HG02938 (cell line): ENCODE results near the gene CALM3.
"Not testable (repeated sequence)": the region's sequence is repeated elsewhere in the genome, so short reads cannot be mapped to it uniquely, and the experiment has no call there.

Experiments used
- ATAC-seq: cut with Tn5 transposase; IDR thresholded peaks from one replicate; pipeline ENCODE4 v1.9.1; 2021; ENCODE audit warnings: mild to moderate bottlenecking, moderate library complexity; ENCODE audit not compliant: unreplicated experiment

The CALM3 gene

DNA sequence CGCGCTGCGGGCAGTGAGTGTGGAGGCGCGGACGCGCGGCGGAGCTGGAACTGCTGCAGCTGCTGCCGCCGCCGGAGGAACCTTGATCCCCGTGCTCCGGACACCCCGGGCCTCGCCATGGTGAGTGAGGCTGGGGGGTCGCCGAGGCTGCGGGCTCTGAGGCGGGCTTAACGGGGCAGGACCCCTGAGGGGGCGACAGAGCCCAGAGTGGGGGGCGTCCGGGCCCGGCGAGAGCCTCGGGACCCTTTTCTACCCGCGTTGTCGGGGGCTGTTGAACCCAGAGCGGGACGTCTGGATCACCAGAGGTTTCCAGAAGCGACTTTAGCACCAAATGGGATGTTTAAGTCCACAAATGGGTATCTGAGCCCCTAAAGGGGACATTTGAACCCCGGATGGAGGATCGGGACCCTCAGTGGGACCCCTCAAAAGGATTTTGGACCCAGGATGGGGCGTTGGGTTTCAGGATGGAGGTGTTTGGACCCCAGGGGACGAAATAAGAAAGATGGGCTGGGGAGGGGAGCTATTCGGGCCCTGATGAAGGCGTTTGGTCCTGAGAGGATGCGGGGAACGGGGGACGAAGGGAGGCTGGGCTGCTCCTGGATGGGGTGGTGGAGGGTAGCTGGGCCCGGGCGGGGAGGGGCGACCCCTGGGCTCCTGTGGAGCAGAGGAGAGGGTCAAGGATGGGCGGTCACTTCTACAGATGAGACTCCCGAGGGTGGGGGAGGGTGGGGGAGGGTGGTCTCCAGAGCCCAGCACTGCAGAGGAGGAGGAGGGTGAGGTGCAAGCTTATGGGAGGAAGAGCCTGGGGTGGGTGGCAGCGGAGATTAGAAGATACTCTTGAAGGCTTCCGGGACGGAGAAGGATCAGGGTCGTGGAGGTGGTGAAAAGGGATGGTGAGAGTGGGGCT, at the start of gene CALM3:
TSS of gene CALM3 (plus strand) at position 13 of the 907 bp plus-strand sequence. CDS start at position 118, 105 bp downstream.
- ATAC-seq = no peak

GRCh38 chr19:46552891-46553290, 48.2 kb upstream of the CALM3 start:
- ATAC-seq = no peak

DNA sequence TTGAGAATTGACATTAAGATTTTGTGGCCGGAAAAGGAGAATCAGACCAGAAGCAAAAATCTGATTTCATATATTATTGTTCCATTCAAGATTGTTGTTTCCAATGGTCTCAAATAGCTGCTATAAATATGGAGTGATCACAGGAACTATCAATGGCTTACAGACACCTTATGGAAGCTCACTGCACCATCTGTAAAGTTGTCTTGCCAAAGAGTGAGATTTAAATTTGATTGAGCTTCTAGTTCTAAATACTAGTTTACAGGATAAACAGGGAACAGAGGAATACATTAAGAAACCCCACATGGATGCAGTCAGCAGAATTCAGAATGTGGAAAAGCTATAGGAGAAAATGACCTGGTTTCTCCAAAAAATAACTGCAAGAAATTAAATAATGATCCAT, 47.0 kb upstream of the CALM3 start:
- no peak for ATAC-seq

GRCh38 chr19:46555628-46556280, 45.4 kb upstream of the CALM3 start:
- ATAC-seq = no peak

DNA sequence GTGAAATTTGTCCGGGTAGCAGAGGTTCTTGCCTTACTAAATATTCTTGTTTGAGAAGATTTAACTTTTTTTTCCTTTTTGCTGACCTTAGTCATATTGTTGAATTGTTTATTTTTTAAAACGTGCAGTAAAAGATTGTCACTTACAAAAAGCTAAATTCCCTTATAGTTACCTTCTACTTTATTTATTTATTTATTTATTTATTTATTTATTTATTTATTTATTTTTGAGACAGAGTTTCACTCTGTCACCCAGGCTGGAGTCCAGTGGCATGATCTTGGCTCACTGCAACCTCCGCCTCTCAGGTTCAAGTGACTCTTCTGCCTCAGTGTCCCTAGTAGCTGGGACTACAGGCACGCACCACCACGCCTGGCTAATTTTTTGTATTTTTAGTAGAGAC, 44.7 kb upstream of the CALM3 start:
- ATAC-seq = not testable (repeated sequence)

GRCh38 chr19:46559203-46559602, 41.9 kb upstream of the CALM3 start:
- no peak for ATAC-seq

DNA sequence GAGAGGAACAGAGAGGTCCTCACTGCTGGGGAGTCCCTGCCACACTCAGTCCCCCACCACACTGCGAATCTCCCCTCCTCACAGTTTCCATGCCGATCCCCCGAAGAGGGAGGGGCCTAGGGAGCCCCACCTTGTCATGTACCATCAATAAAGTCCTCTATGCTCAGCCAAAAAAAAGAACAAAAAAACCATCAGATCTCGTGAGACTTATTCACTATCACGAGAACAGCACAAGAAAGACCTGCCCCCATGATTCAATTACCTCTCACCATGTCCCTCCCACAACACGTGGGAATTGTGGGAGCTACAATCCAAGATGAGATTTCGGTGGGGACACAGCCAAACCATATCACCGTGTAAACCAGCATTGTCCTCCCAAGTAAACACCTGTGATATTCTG, 41.5 kb upstream of the CALM3 start:
- not testable (repeated sequence) for ATAC-seq

DNA sequence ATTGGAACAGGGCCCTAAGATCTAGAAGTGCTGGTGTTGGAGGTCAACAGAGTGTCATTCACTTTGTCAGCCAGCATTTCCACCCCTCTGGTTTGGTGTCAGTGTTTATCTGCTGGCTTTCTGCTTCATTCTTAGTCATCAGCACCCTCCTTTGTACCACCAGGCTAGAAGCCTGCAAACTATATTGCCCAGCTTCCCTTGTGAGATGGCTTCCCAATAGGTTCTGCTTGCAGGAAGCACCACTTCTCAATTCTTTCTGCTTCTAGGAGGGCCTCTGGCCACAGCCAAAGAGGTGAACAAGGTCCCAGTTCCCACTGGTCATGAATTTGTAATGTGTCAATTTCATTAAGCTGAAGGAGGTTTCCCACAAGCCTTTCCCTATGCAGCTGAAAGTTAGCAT, 36.4 kb upstream of the CALM3 start:
- no peak for ATAC-seq

DNA sequence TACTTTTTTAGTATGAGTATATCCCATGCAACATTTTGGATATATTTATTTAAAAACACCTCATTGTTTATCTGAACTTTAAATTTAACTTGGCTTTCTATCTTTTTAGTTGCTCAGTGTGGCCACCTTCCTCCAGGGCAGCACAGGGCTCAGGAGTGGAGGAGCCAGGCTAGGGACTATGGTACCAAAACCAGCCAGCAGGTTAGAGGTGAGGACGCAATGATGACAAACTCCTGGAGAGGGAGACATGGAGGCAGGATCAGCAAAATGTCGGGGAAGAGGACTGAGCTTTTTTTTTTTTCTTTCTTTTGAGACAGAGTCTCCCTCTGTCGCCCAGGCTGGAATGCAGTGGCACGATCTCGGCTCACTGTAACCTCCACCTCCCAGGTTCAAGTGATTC, 29.6 kb upstream of the CALM3 start:
- no peak for ATAC-seq

DNA sequence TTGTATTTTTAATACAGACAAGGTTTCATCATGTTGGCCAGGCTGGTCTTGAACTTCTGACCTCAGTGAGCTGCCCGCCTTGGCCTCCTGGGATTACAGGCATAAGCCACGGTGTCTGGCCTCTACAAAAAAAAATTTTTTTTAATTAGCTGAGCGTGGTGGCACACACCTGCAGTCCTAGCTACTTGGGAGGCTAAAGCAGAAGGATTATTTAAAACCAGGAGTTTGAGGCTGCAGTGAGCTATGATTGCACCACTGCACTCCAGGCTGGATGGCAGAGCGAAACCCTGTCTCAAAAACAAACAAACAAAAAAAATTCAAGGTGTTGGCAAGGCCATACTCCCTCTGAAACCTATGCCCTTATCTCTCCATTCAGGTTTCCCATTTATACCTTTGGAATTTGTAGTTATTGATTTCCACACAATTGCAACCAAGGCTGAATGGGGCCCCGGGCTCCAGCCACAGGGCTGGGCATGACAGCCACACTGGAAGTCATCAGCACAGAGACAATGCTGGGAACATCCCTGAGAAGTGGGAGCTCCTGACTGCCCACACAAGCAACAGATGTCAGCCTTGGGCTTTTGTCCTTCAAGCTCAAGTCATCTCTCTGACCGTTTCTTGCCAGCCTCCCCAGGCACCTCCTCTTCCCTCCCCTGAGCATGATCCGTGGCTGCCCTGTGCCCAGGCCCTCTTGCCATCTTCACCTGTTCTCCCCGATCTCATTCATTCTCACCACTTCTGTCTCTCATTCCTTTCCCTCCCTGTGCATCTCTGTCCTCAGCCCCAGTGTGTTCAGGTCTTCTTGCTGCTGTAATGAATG, 27.2 kb upstream of the CALM3 start:
- no peak for ATAC-seq

GRCh38 chr19:46574533-46574932, 26.6 kb upstream of the CALM3 start:
- no peak for ATAC-seq

DNA sequence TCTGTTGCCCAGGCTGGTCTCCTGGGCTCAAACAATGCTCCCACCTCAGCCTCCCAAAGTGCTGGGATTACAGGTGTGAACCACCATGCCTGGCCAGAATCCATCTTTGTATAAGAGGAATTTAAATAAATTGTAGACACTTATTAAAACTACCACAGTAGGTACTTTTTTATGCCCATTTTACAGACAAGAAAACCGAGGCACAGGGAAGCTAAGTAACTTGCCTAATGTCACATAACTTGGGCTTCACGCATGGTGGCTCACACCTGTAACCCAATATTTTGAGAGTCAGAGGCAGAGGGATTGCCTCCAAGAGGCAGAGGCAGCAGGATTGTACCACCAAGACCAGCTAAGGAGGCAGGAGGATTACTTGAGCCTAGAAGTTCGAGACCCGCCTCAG, 22.7 kb upstream of the CALM3 start:
- ATAC-seq = no peak

GRCh38 chr19:46579361-46579879, 21.7 kb upstream of the CALM3 start:
- ATAC-seq = no peak

- ATAC-seq = no peak
Observed at GRCh38 chr19:46580247-46580646, 20.9 kb upstream of the CALM3 start.

DNA sequence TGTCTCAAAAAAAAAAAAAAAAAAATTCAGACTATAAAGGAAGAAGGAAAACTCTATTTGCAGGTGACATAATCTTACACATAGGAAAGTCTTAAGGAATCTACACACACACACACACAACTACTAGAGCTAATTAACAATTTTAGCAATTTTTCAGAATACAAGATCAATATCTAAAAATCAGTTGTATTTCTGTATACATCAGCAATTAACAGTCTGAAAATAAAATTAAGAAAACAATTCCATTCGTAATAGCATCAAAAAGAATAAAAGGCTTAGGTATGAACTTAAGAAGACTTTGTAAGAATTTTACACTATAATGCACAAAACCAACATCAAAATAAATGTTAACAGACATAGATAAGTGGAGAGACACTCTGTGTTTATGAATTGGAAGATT, 15.6 kb upstream of the CALM3 start:
- ATAC-seq = no peak

DNA sequence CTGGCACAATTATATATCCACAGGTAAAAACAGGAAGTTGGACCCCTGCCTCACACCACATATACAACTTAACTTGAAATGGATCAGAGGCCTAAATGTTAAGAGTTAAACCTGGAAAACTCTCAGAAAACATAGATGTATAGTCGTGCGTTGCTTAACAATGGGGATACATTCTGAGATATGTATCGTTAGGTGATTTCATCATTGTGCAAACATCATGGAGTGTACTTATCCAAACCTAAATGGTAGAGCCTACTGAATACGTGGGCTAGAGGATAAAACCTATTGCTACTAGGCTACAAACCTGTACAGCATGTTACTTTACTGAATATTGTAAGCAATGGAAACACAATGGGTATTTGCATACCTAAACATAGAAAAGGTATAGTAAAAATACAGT, 14.8 kb upstream of the CALM3 start:
- no peak for ATAC-seq

DNA sequence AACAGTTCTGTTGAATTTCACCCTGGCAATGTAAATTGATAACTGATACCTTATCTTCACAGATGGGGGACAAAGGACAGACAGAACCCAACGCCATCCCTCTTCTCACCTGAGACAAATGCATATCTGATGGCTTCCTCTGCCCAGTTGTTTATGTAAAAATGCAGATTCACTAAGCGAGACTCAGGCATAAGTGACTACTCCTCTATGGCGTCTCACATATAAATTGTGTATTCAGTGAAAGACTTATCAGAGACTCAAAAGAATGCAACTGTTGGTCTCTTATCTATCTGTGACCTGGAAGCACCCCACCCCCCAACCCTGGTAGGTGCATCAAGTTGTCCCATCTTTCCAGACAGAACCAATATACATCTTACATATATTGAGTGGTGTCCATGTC, 13.3 kb upstream of the CALM3 start:
- no peak for ATAC-seq

- ATAC-seq = no peak
Observed at GRCh38 chr19:46591254-46591653, 9.9 kb upstream of the CALM3 start.

GRCh38 chr19:46591870-46592269, 9.3 kb upstream of the CALM3 start:
- no peak for ATAC-seq

- no peak for ATAC-seq
Observed at GRCh38 chr19:46596008-46596407, 5.1 kb upstream of the CALM3 start.

- ATAC-seq = no peak
Observed at GRCh38 chr19:46598372-46598917, 2.7 kb upstream of the CALM3 start.
